ENCODE measurements around the gene OR2T29.
"Not testable (repeated sequence)": the region's sequence is repeated elsewhere in the genome, so short reads cannot be mapped to it uniquely, and the experiment has no call there.

Gene OR2T29

GRCh38 chr1:248510217-248510616 is 52.4 kb downstream of the OR2T29 start:
- DNase-seq (ENCODE audit: low read depth), result not testable (repeated sequence)

- not testable (repeated sequence) for DNase-seq (ENCODE audit: low read depth)
Measured at GRCh38 chr1:248507773-248508172, 54.8 kb downstream of the OR2T29 start, which contains the start of gene OR2G6. Gene OR2G6, plus strand, starts transcription at chr1:248508073. Its CDS starts 13,574 bp downstream, at chr1:248521647.
